UCSD-AML1 (cell line): ENCODE data around the gene CRABP2.

Experiments used
- DNase-seq: peaks from one replicate; lab custom pipeline; 2025; ENCODE audit not compliant: unreplicated experiment; lab: John Stamatoyannopoulos, UW

The CRABP2 gene

GRCh38 chr1:156656806-156657740, 48.3 kb downstream of the CRABP2 start:
- DNase-seq: peak; percentile 83

- DNase-seq: no peak
Observed at GRCh38 chr1:156655904-156656516, 49.4 kb downstream of the CRABP2 start.

GRCh38 chr1:156655151-156655903, 50.1 kb downstream of the CRABP2 start:
- DNase-seq: no peak

- no peak for DNase-seq
Observed at GRCh38 chr1:156654700-156655099, 50.7 kb downstream of the CRABP2 start.

GRCh38 chr1:156652992-156653355, 52.4 kb downstream of the CRABP2 start:
- DNase-seq: no peak

- DNase-seq: peak; percentile 44
Observed at GRCh38 chr1:156652131-156652991, 53.0 kb downstream of the CRABP2 start.
